SJCRH30 (cell line): ENCODE data around the gene KDR. TPM values are rescaled to one million over a fixed set of nuclear protein-coding genes. Genes with fewer than 3 reads are reported as not detected.
A peak's percentile ranks its signal among the peaks of the same experiment; 100 is the strongest.

Experiments
- DNase-seq, 2 experiments: peaks; one replicate each; pipeline ENCODE4 v3.0.0-alpha.2; 2015 to 2020
- H3K27ac ChIP-seq: fragments of 250-450 bp; sonication (Bioruptor Pico); 2 replicates; pipeline ENCODE4 v1.5.1; 2020; ENCODE audit warnings: mild to moderate bottlenecking, moderate library complexity
- H3K27me3 ChIP-seq: fragments of 250-450 bp; sonication (Bioruptor Pico); 2 replicates; pipeline ENCODE4 v1.5.1; 2020; ENCODE audit warnings: mild to moderate bottlenecking, moderate library complexity
- H3K36me3 ChIP-seq: fragments of 250-450 bp; sonication (Bioruptor Pico); 2 replicates; pipeline ENCODE4 v1.5.1; 2020; ENCODE audit warnings: mild to moderate bottlenecking, moderate library complexity
- H3K4me1 ChIP-seq: fragments of 250-450 bp; sonication (Bioruptor Pico); 2 replicates; pipeline ENCODE4 v1.5.1; 2020; ENCODE audit warnings: mild to moderate bottlenecking, moderate library complexity
- H3K4me3 ChIP-seq: fragments of 250-450 bp; sonication (Bioruptor Pico); 2 replicates; pipeline ENCODE4 v1.5.1; 2020; ENCODE audit warnings: mild to moderate bottlenecking, moderate library complexity
- H3K9me3 ChIP-seq: fragments of 250-450 bp; sonication (Bioruptor Pico); replicated peaks from 2 replicates; pipeline ENCODE4 v1.5.1; 2020; ENCODE audit warnings: mild to moderate bottlenecking, moderate library complexity
- total RNA-seq: library from RNA; depleted of rRNA; stranded (reverse); fragments of >200 nt; shearing (Covaris generic); gene quantifications from 2 replicates; pipeline ENCODE4 v1.2.3, GENCODE V29; 2014; rRNA removed

Gene KDR
- 0.28 and 0.38 TPM in 2 replicates for total RNA-seq

DNA sequence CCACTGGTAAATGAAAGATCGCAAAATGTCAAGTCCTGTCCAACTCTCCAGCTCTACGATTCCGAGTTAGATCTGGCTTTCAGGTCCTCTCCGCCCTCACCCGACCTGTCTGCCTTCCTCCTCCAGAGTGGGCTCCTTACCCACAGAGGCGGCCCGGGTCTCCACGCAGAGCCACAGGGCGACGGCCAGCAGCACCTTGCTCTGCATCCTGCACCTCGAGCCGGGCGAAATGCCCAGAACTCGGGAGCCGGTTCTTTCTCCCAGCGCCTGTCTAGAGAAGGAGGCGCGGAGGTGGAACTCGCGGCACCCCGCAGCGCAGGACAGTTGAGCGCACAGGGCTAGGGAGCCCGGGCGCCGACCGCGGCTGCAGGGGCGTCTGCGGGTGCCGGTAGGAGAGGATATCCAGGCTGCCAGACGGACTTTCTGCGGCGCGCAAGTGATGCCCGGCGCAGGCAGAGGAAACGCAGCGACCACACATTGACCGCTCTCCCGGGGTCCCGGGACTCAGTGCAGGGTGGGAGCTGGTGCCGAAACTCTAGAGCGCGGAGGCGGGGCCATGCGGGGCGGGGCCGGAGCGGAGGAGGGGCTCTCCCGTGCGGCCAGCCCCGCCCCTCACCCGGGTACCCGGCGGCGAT is at the start of gene KDR:
Gene KDR, minus strand, starts transcription at position 509 of the 635 bp plus-strand sequence. Its CDS starts 302 bp downstream, at position 207.
- Histone ChIP-seq H3K27ac (no peak within 1 kb of the TSS; the same call in 1 of the 2 replicates), H3K9me3 (no peaks in the 10 kb centered on the region), H3K4me1 (no peaks in the 10 kb centered on the region), H3K36me3 (no peaks in the 10 kb centered on the region), H3K4me3 (peak within 1 kb of the TSS; percentile 45), H3K27me3 (no peaks in the 10 kb centered on the region)
- DNase-seq = peak; percentile 17 to 46

DNA sequence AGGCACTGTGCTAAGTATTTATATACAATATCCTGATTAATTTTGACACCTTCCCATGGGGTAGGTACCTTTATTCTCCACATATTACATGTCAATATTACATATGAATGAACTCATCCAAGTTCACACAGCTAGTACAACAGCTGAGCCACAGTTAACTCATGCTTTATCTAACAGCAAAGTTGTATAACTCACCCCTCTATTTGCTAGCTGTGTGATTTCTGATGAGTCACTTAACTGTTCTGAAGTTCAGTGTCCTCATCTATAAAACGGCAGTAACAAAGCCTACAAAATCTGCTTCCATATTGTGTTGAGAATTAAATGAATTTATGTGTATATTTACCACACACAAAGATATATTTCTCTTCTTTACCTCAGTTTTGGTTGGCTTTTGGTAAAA is 48.2 kb upstream of the KDR start:
- H3K36me3 ChIP-seq = no peaks in the 10 kb centered on the region
- no peak overlapping the region for H3K27ac ChIP-seq
- H3K9me3 ChIP-seq = no peaks in the 10 kb centered on the region
- H3K4me3 ChIP-seq = no peak overlapping the region
- H3K4me1 ChIP-seq = peaks cover 15% of the 10 kb centered on the region
- no peaks in the 10 kb centered on the region for H3K27me3 ChIP-seq
- DNase-seq = no peak

- H3K9me3 ChIP-seq = no peaks in the 10 kb centered on the region
- DNase-seq = no peak
- no peaks in the 10 kb centered on the region for H3K36me3 ChIP-seq
- peaks cover 7% of the 10 kb centered on the region for H3K4me1 ChIP-seq
- no peak overlapping the region for H3K27ac ChIP-seq
- no peaks in the 10 kb centered on the region for H3K27me3 ChIP-seq
- no peak overlapping the region for H3K4me3 ChIP-seq
These were observed 47.4 kb upstream of the KDR start for GRCh38 chr4:55172694-55173287.

DNA sequence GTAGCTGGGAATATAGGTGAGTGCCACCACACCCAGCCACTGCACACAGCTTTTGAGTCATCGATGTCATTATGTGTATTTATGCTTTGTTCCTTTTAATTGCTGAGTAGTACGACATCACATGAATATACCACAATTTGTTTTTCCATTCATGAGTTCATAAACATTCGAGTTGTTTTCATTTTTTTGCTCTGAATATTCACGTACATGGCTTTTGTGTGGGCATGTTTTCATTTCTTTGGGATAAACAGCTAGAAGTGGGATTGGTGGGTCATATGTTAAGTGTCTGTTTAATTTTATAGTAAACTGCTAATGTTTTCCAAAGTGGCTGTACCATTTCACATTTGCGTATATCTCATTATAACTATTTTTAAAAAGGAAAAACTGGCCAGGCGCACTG is 45.1 kb upstream of the KDR start:
- DNase-seq = no peak

GRCh38 chr4:55169352-55169961 is 44.1 kb upstream of the KDR start:
- Histone ChIP-seq H3K4me3 (no peak overlapping the region), H3K27ac (no peak overlapping the region), H3K27me3 (no peaks in the 10 kb centered on the region), H3K9me3 (peaks cover 3% of the 10 kb centered on the region; the same call in 1 of the 2 replicates), H3K36me3 (no peaks in the 10 kb centered on the region), H3K4me1 (no peaks in the 10 kb centered on the region; the same call in 1 of the 2 replicates)
- DNase-seq = no peak

More for the DNA sequence above, 45.1 kb upstream of the KDR start:
- Histone ChIP-seq H3K4me1 (peaks cover 1% of the 10 kb centered on the region; the same call in 1 of the 2 replicates), H3K27me3 (no peaks in the 10 kb centered on the region), H3K27ac (no peak overlapping the region), H3K36me3 (no peaks in the 10 kb centered on the region), H3K9me3 (peaks cover 3% of the 10 kb centered on the region; the same call in 1 of the 2 replicates), H3K4me3 (no peak overlapping the region)

DNA sequence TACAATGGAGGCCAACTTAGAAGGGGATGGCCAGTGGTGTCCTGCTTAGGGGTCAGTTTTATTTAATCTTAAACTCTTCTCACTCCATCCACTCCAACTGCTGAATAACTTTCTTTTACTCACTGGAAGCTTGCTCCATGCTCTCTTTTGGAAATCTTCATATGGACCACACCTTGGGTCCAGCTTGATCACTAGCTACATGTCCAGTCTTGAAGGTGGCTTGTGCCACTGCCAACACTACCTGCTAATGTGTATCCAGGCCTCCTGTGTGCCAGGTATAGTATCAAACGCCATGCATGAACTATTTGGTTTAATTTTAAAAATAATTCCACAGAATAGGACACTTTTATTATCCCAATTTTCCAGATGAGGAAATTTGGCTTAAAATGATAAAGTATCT is 37.0 kb upstream of the KDR start:
- Histone ChIP-seq H3K4me3 (no peak overlapping the region), H3K9me3 (peaks cover 3% of the 10 kb centered on the region; the same call in 1 of the 2 replicates), H3K36me3 (no peaks in the 10 kb centered on the region), H3K4me1 (no peaks in the 10 kb centered on the region), H3K27ac (no peak overlapping the region), H3K27me3 (no peaks in the 10 kb centered on the region)
- no peak for DNase-seq

DNA sequence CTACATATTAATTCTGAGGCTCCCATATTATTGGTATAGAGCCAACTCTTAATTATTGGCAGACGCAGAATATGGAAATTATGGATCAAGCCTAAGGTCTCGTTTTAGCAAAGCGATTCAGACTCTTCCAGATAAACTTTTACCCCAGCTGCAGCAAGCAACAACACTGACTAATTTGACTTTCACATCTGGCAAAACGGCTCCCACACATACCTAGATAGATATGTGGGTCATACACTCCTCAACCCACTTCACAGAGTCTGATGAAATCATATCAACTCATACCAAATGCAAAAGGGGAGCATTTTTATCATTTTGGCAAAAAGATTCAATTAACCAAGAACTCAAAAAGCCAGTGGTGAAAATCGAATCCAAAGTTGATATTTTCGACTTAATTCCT is 36.3 kb upstream of the KDR start:
- no peak for DNase-seq
- Histone ChIP-seq H3K4me1 (no peaks in the 10 kb centered on the region), H3K4me3 (no peak overlapping the region)

DNA sequence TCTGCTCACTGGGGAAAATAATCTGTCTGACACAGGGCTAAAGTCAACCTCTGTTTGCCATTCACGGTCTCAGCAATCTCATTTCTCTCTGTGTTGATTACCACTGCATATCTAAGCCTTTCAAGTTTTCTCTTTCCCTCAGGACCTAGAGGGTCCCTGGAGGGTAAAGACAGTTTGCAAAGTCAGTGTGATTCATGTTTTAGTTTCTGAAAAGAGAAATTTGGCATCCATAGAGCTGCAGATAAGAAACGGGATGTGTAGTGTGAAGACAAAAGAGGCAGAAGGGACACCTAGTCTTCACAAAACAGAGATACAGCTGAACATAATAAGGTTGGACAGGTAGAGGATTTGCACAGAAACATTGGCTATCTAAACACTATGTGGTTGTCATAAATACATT is 34.5 kb upstream of the KDR start:
- H3K27ac ChIP-seq = no peak overlapping the region
- no peaks in the 10 kb centered on the region for H3K36me3 ChIP-seq
- H3K27me3 ChIP-seq = no peaks in the 10 kb centered on the region
- no peak for DNase-seq
- no peaks in the 10 kb centered on the region for H3K4me1 ChIP-seq
- no peaks in the 10 kb centered on the region for H3K9me3 ChIP-seq
- no peak overlapping the region for H3K4me3 ChIP-seq

More for the DNA sequence above, 36.3 kb upstream of the KDR start:
- Histone ChIP-seq H3K36me3 (no peaks in the 10 kb centered on the region), H3K9me3 (peaks cover 3% of the 10 kb centered on the region; the same call in 1 of the 2 replicates), H3K27ac (no peak overlapping the region), H3K27me3 (no peaks in the 10 kb centered on the region)

- Histone ChIP-seq H3K27me3 (no peaks in the 10 kb centered on the region), H3K36me3 (no peaks in the 10 kb centered on the region), H3K4me3 (no peak overlapping the region), H3K4me1 (no peaks in the 10 kb centered on the region), H3K9me3 (no peaks in the 10 kb centered on the region), H3K27ac (no peak overlapping the region)
- no peak for DNase-seq
These were observed 33.6 kb upstream of the KDR start for GRCh38 chr4:55158957-55159356.

- Histone ChIP-seq H3K27ac (no peak overlapping the region), H3K9me3 (no peaks in the 10 kb centered on the region), H3K4me1 (no peaks in the 10 kb centered on the region), H3K4me3 (no peak overlapping the region), H3K36me3 (no peaks in the 10 kb centered on the region), H3K27me3 (no peaks in the 10 kb centered on the region)
- no peak for DNase-seq
These were observed 32.3 kb upstream of the KDR start for GRCh38 chr4:55157559-55158277.

GRCh38 chr4:55154933-55155332 is 29.5 kb upstream of the KDR start:
- Histone ChIP-seq H3K36me3 (no peaks in the 10 kb centered on the region), H3K4me3 (no peak overlapping the region), H3K9me3 (no peaks in the 10 kb centered on the region), H3K4me1 (no peaks in the 10 kb centered on the region), H3K27me3 (no peaks in the 10 kb centered on the region), H3K27ac (no peak overlapping the region)
- no peak for DNase-seq

- Histone ChIP-seq H3K9me3 (no peaks in the 10 kb centered on the region), H3K4me3 (no peak overlapping the region), H3K27me3 (no peaks in the 10 kb centered on the region), H3K4me1 (no peaks in the 10 kb centered on the region), H3K36me3 (no peaks in the 10 kb centered on the region), H3K27ac (no peak overlapping the region)
- DNase-seq = no peak
These were observed 29.0 kb upstream of the KDR start for GRCh38 chr4:55154290-55154880.

DNA sequence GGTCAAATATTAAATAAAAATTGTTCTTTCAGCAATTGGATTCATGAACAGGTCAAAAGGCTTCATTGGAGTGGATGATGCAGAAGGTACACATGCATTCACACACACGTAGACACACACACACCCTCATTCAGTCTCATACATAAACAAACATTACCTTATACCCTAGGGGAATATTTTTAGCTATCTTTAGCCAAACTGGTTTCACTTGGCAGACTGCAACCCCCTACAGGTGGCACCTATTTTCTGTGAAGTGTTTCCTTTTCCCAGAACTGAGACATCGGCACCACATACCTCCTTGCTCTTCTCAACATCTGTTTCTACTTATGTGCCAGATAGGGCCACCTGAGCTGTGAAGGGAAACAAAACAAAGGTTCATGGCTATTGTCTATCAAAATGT is 18.5 kb upstream of the KDR start:
- Histone ChIP-seq H3K4me1 (no peaks in the 10 kb centered on the region), H3K36me3 (no peaks in the 10 kb centered on the region), H3K27ac (no peak overlapping the region), H3K9me3 (no peaks in the 10 kb centered on the region), H3K27me3 (no peaks in the 10 kb centered on the region), H3K4me3 (no peak overlapping the region)
- DNase-seq = no peak

GRCh38 chr4:55138367-55138766 is 13.0 kb upstream of the KDR start:
- Histone ChIP-seq H3K27ac (no peak overlapping the region), H3K27me3 (no peaks in the 10 kb centered on the region), H3K36me3 (no peaks in the 10 kb centered on the region), H3K4me3 (no peak overlapping the region), H3K4me1 (no peaks in the 10 kb centered on the region), H3K9me3 (no peaks in the 10 kb centered on the region)
- no peak for DNase-seq

DNA sequence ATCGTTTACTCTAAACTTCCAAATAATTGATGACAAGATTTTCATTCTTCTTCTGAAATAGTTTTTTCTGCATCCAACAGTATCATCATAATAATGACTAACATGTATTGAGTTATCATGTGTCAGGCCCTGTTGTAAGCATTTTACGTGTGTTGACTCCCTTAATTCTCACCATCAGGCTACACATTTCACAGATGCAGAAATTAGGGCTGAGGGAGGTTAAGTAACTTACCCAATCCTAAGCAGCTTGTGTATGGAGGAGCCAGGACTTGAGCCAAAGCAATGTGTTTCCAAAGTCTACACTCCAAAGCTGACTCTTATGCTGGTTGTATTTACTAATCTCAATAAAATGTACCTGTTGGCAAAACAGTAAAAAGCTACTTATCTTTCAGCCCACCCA is 11.2 kb upstream of the KDR start:
- H3K4me3 ChIP-seq = no peak overlapping the region
- no peak for DNase-seq

More for the DNA sequence above, 11.2 kb upstream of the KDR start:
- Histone ChIP-seq H3K27me3 (no peaks in the 10 kb centered on the region), H3K27ac (no peak overlapping the region), H3K36me3 (no peaks in the 10 kb centered on the region), H3K9me3 (no peaks in the 10 kb centered on the region), H3K4me1 (no peaks in the 10 kb centered on the region)
